Measurements from ENCODE around the gene SRPRA.

The SRPRA gene

DNA sequence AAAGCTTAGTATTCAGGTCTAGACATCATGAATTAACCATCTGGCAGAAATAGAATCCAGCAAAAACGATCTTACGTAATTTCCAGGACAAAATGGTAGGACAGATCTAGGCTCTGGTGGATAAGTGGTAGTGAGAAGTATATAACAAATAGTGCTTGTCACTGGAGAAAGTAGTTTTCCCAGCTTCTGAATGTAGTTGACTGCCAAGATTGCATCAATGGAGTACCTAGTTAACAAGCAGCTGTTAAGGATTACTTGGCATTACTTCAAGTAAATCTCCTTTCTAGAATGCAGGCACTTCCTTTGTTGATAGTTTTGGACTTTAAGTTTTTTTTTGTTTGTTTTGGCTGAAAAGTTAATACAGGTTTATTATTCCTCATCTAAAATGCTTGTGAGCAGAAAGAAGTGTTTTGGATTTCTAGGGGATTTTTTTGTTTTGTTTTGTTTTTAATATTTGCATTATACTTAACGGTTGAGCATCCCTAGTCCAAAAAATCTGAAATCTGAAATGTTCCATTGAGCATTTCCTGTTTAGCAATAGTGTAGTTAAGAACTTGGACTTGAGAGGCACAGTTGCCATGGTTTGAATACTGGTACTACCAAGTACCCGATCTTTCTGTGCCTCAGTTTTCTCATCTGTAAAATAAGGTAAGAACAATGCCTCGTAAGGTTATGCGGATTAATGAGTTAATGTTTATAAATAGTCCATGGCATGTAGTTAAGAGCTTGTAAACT lies 36.8 kb downstream of the SRPRA start:
- H3K27me3 ChIP-seq (ENCODE audit: control insufficient read depth in 1 of 2, insufficient read depth in 2 of 2, low read length in 2 of 2): no peaks in the 10 kb centered on the region
- peaks cover 5 to 6% of the 10 kb centered on the region in 2 donors for H3K36me3 ChIP-seq (ENCODE audit: control insufficient read depth in 2 of 2, insufficient read depth in 2 of 2, low read length in 2 of 2)
- H3K9me3 ChIP-seq (ENCODE audit: control insufficient read depth in 2 of 2, low read length in 2 of 2): no peaks in the 10 kb centered on the region
- no peak overlapping the region for H3K4me3 ChIP-seq (ENCODE audit: low read length in 2 of 2)
- no peaks in the 10 kb centered on the region for H3K4me1 ChIP-seq (ENCODE audit: control insufficient read depth, insufficient read depth, low read length)
- no peak overlapping the region for H3K9ac ChIP-seq (ENCODE audit: low read length in 2 of 2)
- no peak overlapping the region for H3K27ac ChIP-seq (ENCODE audit: low read length)

GRCh38 chr11:126229858-126230540 lies 38.7 kb downstream of the SRPRA start:
- no peak overlapping the region for H3K27ac ChIP-seq (ENCODE audit: low read length)
- peaks cover 0 to 2% of the 10 kb centered on the region in 2 donors for H3K36me3 ChIP-seq (ENCODE audit: control insufficient read depth in 2 of 2, insufficient read depth in 2 of 2, low read length in 2 of 2)
- H3K27me3 ChIP-seq (ENCODE audit: control insufficient read depth in 1 of 2, insufficient read depth in 2 of 2, low read length in 2 of 2): no peaks in the 10 kb centered on the region
- H3K9ac ChIP-seq (ENCODE audit: low read length in 2 of 2): no peak overlapping the region
- H3K4me3 ChIP-seq (ENCODE audit: low read length in 2 of 2): no peak overlapping the region
- no peaks in the 10 kb centered on the region for H3K4me1 ChIP-seq (ENCODE audit: control insufficient read depth, insufficient read depth, low read length)
- no peaks in the 10 kb centered on the region for H3K9me3 ChIP-seq (ENCODE audit: control insufficient read depth in 2 of 2, low read length in 2 of 2)

DNA sequence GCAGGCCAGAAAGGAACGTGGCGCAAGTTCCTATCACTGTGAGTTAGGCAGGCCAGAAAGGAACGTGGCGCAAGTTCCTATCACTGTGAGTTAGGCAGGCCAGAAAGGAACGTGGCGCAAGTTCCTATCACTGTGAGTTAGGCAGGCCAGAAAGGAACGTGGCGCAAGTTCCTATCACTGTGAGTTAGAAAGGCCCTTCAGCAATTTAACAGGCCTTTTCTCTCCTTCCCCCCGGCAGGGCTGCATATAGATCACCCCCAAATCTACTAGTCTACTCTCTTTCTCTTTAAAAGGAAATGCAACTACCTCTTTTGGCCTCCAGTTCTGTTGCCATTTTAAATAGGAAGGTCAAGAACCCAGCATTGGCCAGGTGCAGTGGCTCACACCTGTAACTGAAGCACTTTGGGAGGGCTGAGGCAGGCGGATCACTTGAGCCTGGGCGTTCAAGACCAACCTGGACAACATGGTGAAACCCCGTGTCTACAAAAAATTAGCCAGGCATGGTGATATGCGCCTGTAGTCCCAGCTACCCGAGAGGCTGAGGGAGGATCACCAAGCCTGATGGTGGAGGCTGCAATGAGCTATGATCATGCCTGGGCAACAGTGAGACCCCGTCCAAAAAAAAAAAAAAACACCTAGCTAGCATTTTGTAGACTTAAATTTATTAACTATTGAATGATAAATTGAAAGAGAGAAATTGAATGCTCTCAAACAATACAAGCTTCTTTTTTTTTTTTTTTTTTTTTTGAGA lies 42.2 kb downstream of the SRPRA start:
- no peaks in the 10 kb centered on the region for H3K9me3 ChIP-seq (ENCODE audit: control insufficient read depth in 2 of 2, low read length in 2 of 2)
- no peak overlapping the region for H3K4me3 ChIP-seq (ENCODE audit: low read length in 2 of 2)
- peaks cover 0 to 2% of the 10 kb centered on the region in 2 donors for H3K36me3 ChIP-seq (ENCODE audit: control insufficient read depth in 2 of 2, insufficient read depth in 2 of 2, low read length in 2 of 2)
- H3K4me1 ChIP-seq (ENCODE audit: control insufficient read depth, insufficient read depth, low read length): no peaks in the 10 kb centered on the region
- H3K27me3 ChIP-seq (ENCODE audit: control insufficient read depth in 1 of 2, insufficient read depth in 2 of 2, low read length in 2 of 2): no peaks in the 10 kb centered on the region
- H3K9ac ChIP-seq (ENCODE audit: low read length in 2 of 2): no peak overlapping the region
- no peak overlapping the region for H3K27ac ChIP-seq (ENCODE audit: low read length)

GRCh38 chr11:126225295-126225665 lies 43.4 kb downstream of the SRPRA start:
- Histone ChIP-seq H3K4me1 (ENCODE audit: control insufficient read depth, insufficient read depth, low read length) (no peaks in the 10 kb centered on the region), H3K9me3 (ENCODE audit: control insufficient read depth in 2 of 2, low read length in 2 of 2) (no peaks in the 10 kb centered on the region), H3K4me3 (ENCODE audit: low read length in 2 of 2) (no peak overlapping the region), H3K9ac (ENCODE audit: low read length in 2 of 2) (no peak overlapping the region), H3K27ac (ENCODE audit: low read length) (no peak overlapping the region), H3K36me3 (ENCODE audit: control insufficient read depth in 2 of 2, insufficient read depth in 2 of 2, low read length in 2 of 2) (peaks cover 0 to 2% of the 10 kb centered on the region in 2 donors), H3K27me3 (ENCODE audit: control insufficient read depth in 1 of 2, insufficient read depth in 2 of 2, low read length in 2 of 2) (no peaks in the 10 kb centered on the region)

DNA sequence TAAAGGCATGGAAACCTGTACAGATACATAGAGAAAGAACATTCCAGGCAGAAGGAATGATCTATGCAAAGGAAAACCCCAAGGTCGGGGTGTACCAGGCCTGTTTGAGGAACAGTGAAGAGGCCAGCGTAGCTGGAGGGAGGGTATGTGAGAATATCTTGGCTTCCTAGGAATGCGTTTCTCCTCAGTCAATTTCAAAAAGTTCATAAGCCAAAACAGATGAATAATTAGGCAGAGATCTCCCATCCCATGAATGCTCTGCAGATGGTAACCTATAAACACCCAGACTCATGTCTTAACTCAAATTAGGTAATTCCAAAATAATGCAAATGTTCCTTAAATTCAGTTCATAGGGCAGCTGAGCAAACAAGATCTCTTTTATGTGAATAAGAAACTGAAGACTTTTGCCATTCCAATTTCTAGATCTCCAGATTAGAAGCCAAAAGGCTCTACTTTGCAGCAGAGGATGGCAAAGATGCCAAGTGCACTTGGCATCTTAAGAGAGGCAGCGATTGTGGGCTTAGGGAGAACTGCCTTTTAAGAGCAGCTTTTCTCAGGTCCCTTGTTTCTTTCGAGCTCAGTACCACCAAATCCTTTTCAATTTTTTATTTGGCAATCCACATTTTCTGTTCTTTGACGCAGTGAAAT lies 43.9 kb downstream of the SRPRA start:
- H3K4me1 ChIP-seq (ENCODE audit: control insufficient read depth, insufficient read depth, low read length): no peaks in the 10 kb centered on the region
- H3K4me3 ChIP-seq (ENCODE audit: low read length in 2 of 2): no peak overlapping the region
- no peak overlapping the region for H3K9ac ChIP-seq (ENCODE audit: low read length in 2 of 2)
- no peaks in the 10 kb centered on the region for H3K36me3 ChIP-seq (ENCODE audit: control insufficient read depth in 2 of 2, insufficient read depth in 2 of 2, low read length in 2 of 2)
- H3K27me3 ChIP-seq (ENCODE audit: control insufficient read depth in 1 of 2, insufficient read depth in 2 of 2, low read length in 2 of 2): no peaks in the 10 kb centered on the region
- no peak overlapping the region for H3K27ac ChIP-seq (ENCODE audit: low read length)
- H3K9me3 ChIP-seq (ENCODE audit: control insufficient read depth in 2 of 2, low read length in 2 of 2): no peaks in the 10 kb centered on the region

GRCh38 chr11:126219547-126219946 lies 49.1 kb downstream of the SRPRA start:
- Histone ChIP-seq H3K9me3 (ENCODE audit: control insufficient read depth in 2 of 2, low read length in 2 of 2) (no peaks in the 10 kb centered on the region), H3K27me3 (ENCODE audit: control insufficient read depth in 1 of 2, insufficient read depth in 2 of 2, low read length in 2 of 2) (no peaks in the 10 kb centered on the region), H3K4me3 (ENCODE audit: low read length in 2 of 2) (no peak overlapping the region), H3K36me3 (ENCODE audit: control insufficient read depth in 2 of 2, insufficient read depth in 2 of 2, low read length in 2 of 2) (no peaks in the 10 kb centered on the region), H3K27ac (ENCODE audit: low read length) (no peak overlapping the region), H3K9ac (ENCODE audit: low read length in 2 of 2) (no peak overlapping the region), H3K4me1 (ENCODE audit: control insufficient read depth, insufficient read depth, low read length) (no peaks in the 10 kb centered on the region)

- H3K4me3 ChIP-seq (ENCODE audit: low read length in 2 of 2): no peak overlapping the region
- H3K9ac ChIP-seq (ENCODE audit: low read length in 2 of 2): no peak overlapping the region
- no peak overlapping the region for H3K27ac ChIP-seq (ENCODE audit: low read length)
- H3K9me3 ChIP-seq (ENCODE audit: control insufficient read depth in 2 of 2, low read length in 2 of 2): no peaks in the 10 kb centered on the region
- no peaks in the 10 kb centered on the region for H3K27me3 ChIP-seq (ENCODE audit: control insufficient read depth in 1 of 2, insufficient read depth in 2 of 2, low read length in 2 of 2)
- H3K36me3 ChIP-seq (ENCODE audit: control insufficient read depth in 2 of 2, insufficient read depth in 2 of 2, low read length in 2 of 2): no peaks in the 10 kb centered on the region
- peaks cover 4% of the 10 kb centered on the region for H3K4me1 ChIP-seq (ENCODE audit: control insufficient read depth, insufficient read depth, low read length)
Measured at GRCh38 chr11:126217491-126217890, 51.2 kb downstream of the SRPRA start.

DNA sequence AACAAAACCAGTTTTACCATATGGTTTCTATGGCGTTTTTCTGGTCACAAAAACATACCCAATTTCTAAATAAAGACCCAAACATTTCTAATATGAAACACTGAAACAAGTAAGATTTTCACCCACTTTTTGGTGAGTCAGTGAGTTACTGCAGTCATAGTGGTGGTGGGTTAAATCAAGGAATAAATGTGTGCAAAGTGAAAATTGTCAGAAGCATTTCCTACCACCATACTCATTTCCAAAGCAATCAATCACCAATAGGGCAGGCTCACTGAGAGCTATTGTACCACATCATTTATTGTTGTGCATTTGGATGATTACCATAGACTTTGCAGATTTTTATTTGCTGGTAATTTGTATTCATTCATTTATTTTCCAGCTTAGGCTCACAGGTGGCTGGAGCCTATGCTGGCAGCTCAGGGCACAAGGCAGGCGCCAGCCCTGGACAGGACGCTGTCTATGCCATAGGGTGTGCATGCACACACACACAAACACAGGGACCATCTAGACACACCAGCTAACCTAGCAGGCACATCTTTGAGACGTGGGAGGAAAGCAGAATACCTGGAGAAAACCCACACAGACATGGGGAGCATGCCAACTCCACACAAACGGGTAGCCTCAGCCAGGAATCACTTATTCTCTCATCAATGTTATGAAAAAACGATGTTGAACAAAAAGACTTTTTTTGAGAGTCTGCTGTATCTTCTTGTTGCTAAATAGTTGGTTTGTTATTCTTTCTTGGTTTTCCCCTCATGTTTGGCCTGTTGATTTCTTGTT lies 52.0 kb downstream of the SRPRA start:
- H3K36me3 ChIP-seq (ENCODE audit: control insufficient read depth in 2 of 2, insufficient read depth in 2 of 2, low read length in 2 of 2): no peaks in the 10 kb centered on the region
- H3K27me3 ChIP-seq (ENCODE audit: control insufficient read depth in 1 of 2, insufficient read depth in 2 of 2, low read length in 2 of 2): no peaks in the 10 kb centered on the region
- no peak overlapping the region for H3K4me3 ChIP-seq (ENCODE audit: low read length in 2 of 2)
- no peak overlapping the region for H3K27ac ChIP-seq (ENCODE audit: low read length)
- peaks cover 6% of the 10 kb centered on the region for H3K4me1 ChIP-seq (ENCODE audit: control insufficient read depth, insufficient read depth, low read length)
- H3K9ac ChIP-seq (ENCODE audit: low read length in 2 of 2): no peak overlapping the region
- no peaks in the 10 kb centered on the region for H3K9me3 ChIP-seq (ENCODE audit: control insufficient read depth in 2 of 2, low read length in 2 of 2)

GRCh38 chr11:126214841-126215240 lies 53.9 kb downstream of the SRPRA start:
- H3K27me3 ChIP-seq (ENCODE audit: control insufficient read depth in 1 of 2, insufficient read depth in 2 of 2, low read length in 2 of 2): no peaks in the 10 kb centered on the region
- no peaks in the 10 kb centered on the region for H3K9me3 ChIP-seq (ENCODE audit: control insufficient read depth in 2 of 2, low read length in 2 of 2)
- peaks cover 17% of the 10 kb centered on the region for H3K4me1 ChIP-seq (ENCODE audit: control insufficient read depth, insufficient read depth, low read length)
- no peaks in the 10 kb centered on the region for H3K36me3 ChIP-seq (ENCODE audit: control insufficient read depth in 2 of 2, insufficient read depth in 2 of 2, low read length in 2 of 2)
- H3K9ac ChIP-seq (ENCODE audit: low read length in 2 of 2): no peak overlapping the region
- no peak overlapping the region for H3K27ac ChIP-seq (ENCODE audit: low read length)
- H3K4me3 ChIP-seq (ENCODE audit: low read length in 2 of 2): no peak overlapping the region

GRCh38 chr11:126214441-126214840 lies 54.3 kb downstream of the SRPRA start:
- Histone ChIP-seq H3K27me3 (ENCODE audit: control insufficient read depth in 1 of 2, insufficient read depth in 2 of 2, low read length in 2 of 2) (no peaks in the 10 kb centered on the region), H3K27ac (ENCODE audit: low read length) (no peak overlapping the region), H3K4me3 (ENCODE audit: low read length in 2 of 2) (no peak overlapping the region), H3K9me3 (ENCODE audit: control insufficient read depth in 2 of 2, low read length in 2 of 2) (no peaks in the 10 kb centered on the region), H3K4me1 (ENCODE audit: control insufficient read depth, insufficient read depth, low read length) (peaks cover 17% of the 10 kb centered on the region), H3K36me3 (ENCODE audit: control insufficient read depth in 2 of 2, insufficient read depth in 2 of 2, low read length in 2 of 2) (peaks cover 1 to 2% of the 10 kb centered on the region in 2 donors), H3K9ac (ENCODE audit: low read length in 2 of 2) (no peak overlapping the region)
